HCT116 (cell line): ENCODE measurements around the gene PSMD2. TPM values are rescaled to one million over a fixed set of nuclear protein-coding genes. Genes with fewer than 3 reads are reported as not detected.
A peak's percentile ranks its signal among the peaks of the same experiment; 100 is the strongest.

ENCODE experiments used
- ATAC-seq: fragments of 200-7000 bp; cut with Tn5 transposase; 2 replicates; pipeline ENCODE4 v1.9.1; 2020; ENCODE audit warnings: mild to moderate bottlenecking, moderate library complexity
- BruUV-seq: library from RNA; stranded (reverse); fragments of 400-500 nt; replicated peaks from 2 replicates; lab custom pipeline; 2021; lab: Mats Ljungman, UMichigan
- CTCF ChIA-PET: fragments of 300-600 bp; sonication (Branson Sonifier 250); formaldehyde crosslinking; loops from one replicate; lab custom pipeline; 2021; ENCODE audit warnings: antibody characterized with exemption; lab: Charles Lee
- POLR2A ChIA-PET: fragments of 300-600, 350-600 bp; sonication (Branson Sonifier 250); formaldehyde crosslinking; loops from one replicate; lab custom pipeline; 2021; ENCODE audit warnings: antibody characterized with exemption; lab: Charles Lee
- RAD21 ChIA-PET, 2 experiments: fragments of 300-600 bp; sonication (Branson Sonifier 250); formaldehyde crosslinking; loops; one replicate each; lab custom pipeline; 2023; ENCODE audit warnings: low total read pairs in 2 of 2; ENCODE audit not compliant: uncharacterized antibody in 2 of 2, unreplicated experiment in 2 of 2, low non-redundant PET in 1 of 2; lab: Charles Lee
- DNase-seq: peaks from one replicate; pipeline ENCODE4 v3.0.0-alpha.2; 2010; ENCODE audit warnings: low read depth, low spot score
- H2AFZ ChIP-seq: fragments of 200-600 bp; shearing (Covaris generic), sonication (generic); 2 replicates; pipeline ENCODE4 v1.6.1; 2017; ENCODE audit warnings: low read depth, mixed run types, mixed read lengths, antibody characterized with exemption, low read length; ENCODE audit not compliant: poor library complexity, severe bottlenecking
- H3K27ac ChIP-seq: 2 replicates; pipeline ENCODE4 v1.5.1; 2012; ENCODE audit warnings: low read depth, low read length
- H3K27me3 ChIP-seq: fragments of 200-600 bp; sonication (generic); 2 replicates; pipeline ENCODE4 v1.6.1; 2016; ENCODE audit warnings: mixed run types, low read length, mixed read lengths; ENCODE audit not compliant: insufficient read depth
- H3K36me3 ChIP-seq, 2 experiments: fragments of 200-500 bp in 1 of 2; fragments of 200-600 bp in 1 of 2; sonication (Bioruptor generic) in 1 of 2; sonication (generic) in 1 of 2; 2 replicates each; pipeline versions ENCODE4 v1.5.1 to v1.6.1; 2014 to 2016; ENCODE audit warnings: low read length in 2 of 2, inconsistent platforms in 1 of 2, mixed read lengths in 1 of 2, mixed run types in 1 of 2; ENCODE audit not compliant: insufficient read depth in 2 of 2, control insufficient read depth in 1 of 2
- H3K4me1 ChIP-seq, 2 experiments: fragments of 200-600 bp in 1 of 2; sonication (generic) in 1 of 2; 2 replicates each; pipeline versions ENCODE4 v1.5.1 to v1.6.1; 2012 to 2017; ENCODE audit warnings: low read length in 2 of 2, inconsistent platforms in 1 of 2, mild to moderate bottlenecking in 1 of 2, mixed read lengths in 1 of 2, mixed run types in 1 of 2, moderate library complexity in 1 of 2; ENCODE audit not compliant: insufficient read depth in 2 of 2, control insufficient read depth in 1 of 2
- H3K4me2 ChIP-seq: fragments of 200-600 bp; sonication (generic); 2 replicates; pipeline ENCODE4 v1.6.1; 2017; ENCODE audit warnings: mixed run types, low read length, mixed read lengths
- H3K4me3 ChIP-seq, 2 experiments: fragments of 200-600 bp in 1 of 2; sonication (generic) in 1 of 2; replicated peaks in 1 of 2; 2 replicates each; pipeline ENCODE4 v1.5.1; 2011 to 2016; ENCODE audit warnings: low read length in 2 of 2, control low read depth in 1 of 2, low read depth in 1 of 2, mild to moderate bottlenecking in 1 of 2, mixed read lengths in 1 of 2, mixed run types in 1 of 2
- H3K79me2 ChIP-seq: fragments of 200-600 bp; sonication (generic); 2 replicates; pipeline ENCODE4 v1.6.1; 2017; ENCODE audit warnings: mild to moderate bottlenecking, mixed run types, low read length, moderate library complexity, mixed read lengths; ENCODE audit not compliant: insufficient read depth
- H3K9ac ChIP-seq: fragments of 200-600 bp; sonication (generic); 2 replicates; pipeline ENCODE4 v1.6.1; 2016; ENCODE audit warnings: low read length, mixed read lengths
- H3K9me2 ChIP-seq: fragments of 200-600 bp; sonication (generic), shearing (Covaris generic); 2 replicates; pipeline ENCODE4 v1.6.1; 2017; ENCODE audit warnings: mixed run types, mild to moderate bottlenecking, moderate library complexity; ENCODE audit not compliant: insufficient read depth
- H3K9me3 ChIP-seq, 2 experiments: fragments of 200-500 bp in 1 of 2; fragments of 200-600 bp in 1 of 2; sonication (Bioruptor generic) in 1 of 2; sonication (generic) in 1 of 2; 2 replicates each; pipeline ENCODE4 v1.6.1; 2014 to 2017; ENCODE audit warnings: low read length in 2 of 2, mixed read lengths in 2 of 2, inconsistent platforms in 1 of 2, low read depth in 1 of 2, mild to moderate bottlenecking in 1 of 2, mixed run types in 1 of 2, moderate library complexity in 1 of 2; ENCODE audit not compliant: control insufficient read depth in 1 of 2, insufficient read depth in 1 of 2
- H4K20me1 ChIP-seq: fragments of 200-600 bp; sonication (generic), shearing (Covaris generic); 2 replicates; pipeline ENCODE4 v1.6.1; 2017; ENCODE audit warnings: mixed run types, mild to moderate bottlenecking, moderate library complexity; ENCODE audit not compliant: insufficient read depth
- CEBPB ChIP-seq: IDR thresholded peaks from 2 replicates; pipeline ENCODE4 v1.6.1; 2012; ENCODE audit warnings: low read depth
- EGR1 ChIP-seq: IDR thresholded peaks from 2 replicates; pipeline ENCODE4 v1.6.1; 2012; ENCODE audit warnings: low read depth
- ELF1 ChIP-seq: IDR thresholded peaks from 2 replicates; pipeline ENCODE4 v1.6.1; 2012; ENCODE audit warnings: low read depth, borderline replicate concordance
- EZH2phosphoT487 ChIP-seq: fragments of 200-600 bp; IDR thresholded peaks from 2 replicates; pipeline ENCODE4 v1.6.1; 2018; ENCODE audit warnings: antibody characterized with exemption, borderline replicate concordance
- FOSL1 ChIP-seq: IDR thresholded peaks from 2 replicates; pipeline ENCODE4 v1.6.1; 2012; ENCODE audit warnings: low read depth
- JUND ChIP-seq: IDR thresholded peaks from 2 replicates; pipeline ENCODE4 v1.6.1; 2012
- POLR2A ChIP-seq: IDR thresholded peaks from 2 replicates; pipeline ENCODE4 v1.7.0; 2011; ENCODE audit warnings: borderline replicate concordance; ENCODE audit not compliant: insufficient read depth, insufficient read length; ENCODE audit errors: extremely low read depth
- POLR2AphosphoS5 ChIP-seq: IDR thresholded peaks from 2 replicates; pipeline ENCODE4 v1.6.1; 2011; ENCODE audit warnings: mild to moderate bottlenecking, low read depth, low read length, moderate library complexity
- RAD21 ChIP-seq: IDR thresholded peaks from 2 replicates; pipeline ENCODE4 v1.6.1; 2012; ENCODE audit warnings: low read depth, mild to moderate bottlenecking
- SIN3A ChIP-seq: IDR thresholded peaks from 2 replicates; pipeline ENCODE4 v1.6.1; 2012; ENCODE audit warnings: low read depth
- SP1 ChIP-seq: IDR thresholded peaks from 2 replicates; pipeline ENCODE4 v1.6.1; 2012; ENCODE audit warnings: low read depth
- SRF ChIP-seq: IDR thresholded peaks from 2 replicates; pipeline ENCODE4 v1.6.1; 2012; ENCODE audit warnings: low read depth
- TCF7L2 ChIP-seq: IDR thresholded peaks from 2 replicates; pipeline ENCODE4 v1.7.0; 2011; ENCODE audit warnings: borderline replicate concordance, inconsistent platforms; ENCODE audit not compliant: insufficient read depth, insufficient read length; ENCODE audit errors: extremely low read depth
- YY1 ChIP-seq: IDR thresholded peaks from 2 replicates; pipeline ENCODE4 v1.6.1; 2011; ENCODE audit warnings: low read length, low read depth, moderate library complexity, mild to moderate bottlenecking; ENCODE audit not compliant: insufficient replicate concordance; ENCODE audit errors: extremely low read depth
- ZFX ChIP-seq: fragments of 450-650 bp; IDR thresholded peaks from 2 replicates; pipeline ENCODE4 v1.6.1; 2017
- ZNF274 ChIP-seq: fragments of 200-500 bp; sonication (Bioruptor generic); IDR thresholded peaks from 2 replicates; pipeline ENCODE4 v1.6.1; 2014; ENCODE audit warnings: mild to moderate bottlenecking, low read depth, low read length, inconsistent platforms
- intact Hi-C: fragments of 100-400 bp; cut with micrococcal nuclease; formaldehyde crosslinking; loops from 2 replicates; pipeline ENCODE4 v1.10.0; 2022
- total RNA-seq: library from RNA; stranded (reverse); gene quantifications from one replicate; pipeline ENCODE4 v1.2.1, GENCODE V29; 2021; ENCODE audit not compliant: unreplicated experiment
- TF ChIP-seq, protein P1 (sequence below): IDR thresholded peaks from 2 replicates; pipeline ENCODE4 v1.6.1; 2012
- TF ChIP-seq, protein P2 (sequence below): IDR thresholded peaks from 2 replicates; pipeline ENCODE4 v1.6.1; 2012; ENCODE audit warnings: low read depth
- TF ChIP-seq, protein P3 (sequence below): IDR thresholded peaks from 2 replicates; pipeline ENCODE4 v1.6.1; 2012
- TF ChIP-seq, protein P4 (sequence below): IDR thresholded peaks from 2 replicates; pipeline ENCODE4 v1.6.1; 2011; ENCODE audit warnings: mild to moderate bottlenecking, low read length, moderate library complexity; ENCODE audit not compliant: insufficient replicate concordance; ENCODE audit errors: extremely low read depth

PSMD2 gene
- total RNA-seq, 1 experiment from 2014 or later = 402 TPM

DNA sequence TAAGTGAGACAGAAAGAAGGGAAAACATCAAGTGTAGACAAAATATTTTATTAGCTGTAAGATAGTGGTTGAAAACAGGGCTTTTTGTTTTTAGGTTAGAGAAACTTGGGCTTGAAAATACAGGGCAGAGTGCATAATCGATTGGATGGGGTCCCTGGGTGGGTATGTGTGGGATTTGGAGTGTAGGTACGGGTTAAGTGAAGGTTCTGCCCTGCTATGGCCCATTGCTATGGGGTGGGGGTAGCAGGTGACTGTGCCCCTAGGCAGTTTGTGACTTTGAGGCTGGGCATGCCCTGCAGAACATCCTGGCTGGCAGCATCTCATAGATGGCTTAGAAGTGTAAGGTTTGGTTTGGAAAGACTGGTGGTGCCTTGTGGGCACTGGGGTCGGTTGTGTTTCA, 34.7 kb downstream of the PSMD2 start:
- Histone ChIP-seq H3K9me2 (no peaks in the 10 kb centered on the region), H3K79me2 (peaks cover 69% of the 10 kb centered on the region), H4K20me1 (peaks cover 28% of the 10 kb centered on the region; the same call in 1 of the 2 replicates), H3K4me2 (peak overlapping the region; percentile 90; the same call in 1 of the 2 replicates), H3K4me3 (no peak overlapping the region), H3K36me3 (peaks cover 44 to 59% of the 10 kb centered on the region in 2 experiments), H3K4me1 (peaks cover 2 to 68% of the 10 kb centered on the region in 2 experiments; a peak in 2 of 4 replicates), H2AFZ (no peak overlapping the region), H3K27ac (peak overlapping the region; percentile 9), H3K9me3 (no peaks in the 10 kb centered on the region), H3K27me3 (no peaks in the 10 kb centered on the region), H3K9ac (0 out of 2 replicates have a peak overlapping the region, but pooled peaks have one; percentile 25)
- ChIA-PET RAD21 (no interaction called here), POLR2A (no interaction called here), CTCF (no interaction called here)
- ATAC-seq (no peak), DNase-seq (no peak)
- no TSS peak for BruUV-seq
- intact Hi-C loops = no loop called here
- no peak for TF ChIP-seq ZNF274
- TF ChIP-seq SRF = no peak
- no peak for TF ChIP-seq FOSL1
- no peak for TF ChIP-seq YY1
- TF ChIP-seq CEBPB = no peak
- TF ChIP-seq EGR1 = no peak
- no peak for TF ChIP-seq RAD21
- TF ChIP-seq SP1 = no peak
- TF ChIP-seq, protein P1, sequence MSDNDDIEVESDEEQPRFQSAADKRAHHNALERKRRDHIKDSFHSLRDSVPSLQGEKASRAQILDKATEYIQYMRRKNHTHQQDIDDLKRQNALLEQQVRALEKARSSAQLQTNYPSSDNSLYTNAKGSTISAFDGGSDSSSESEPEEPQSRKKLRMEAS = no peak
- TF ChIP-seq, protein P2, sequence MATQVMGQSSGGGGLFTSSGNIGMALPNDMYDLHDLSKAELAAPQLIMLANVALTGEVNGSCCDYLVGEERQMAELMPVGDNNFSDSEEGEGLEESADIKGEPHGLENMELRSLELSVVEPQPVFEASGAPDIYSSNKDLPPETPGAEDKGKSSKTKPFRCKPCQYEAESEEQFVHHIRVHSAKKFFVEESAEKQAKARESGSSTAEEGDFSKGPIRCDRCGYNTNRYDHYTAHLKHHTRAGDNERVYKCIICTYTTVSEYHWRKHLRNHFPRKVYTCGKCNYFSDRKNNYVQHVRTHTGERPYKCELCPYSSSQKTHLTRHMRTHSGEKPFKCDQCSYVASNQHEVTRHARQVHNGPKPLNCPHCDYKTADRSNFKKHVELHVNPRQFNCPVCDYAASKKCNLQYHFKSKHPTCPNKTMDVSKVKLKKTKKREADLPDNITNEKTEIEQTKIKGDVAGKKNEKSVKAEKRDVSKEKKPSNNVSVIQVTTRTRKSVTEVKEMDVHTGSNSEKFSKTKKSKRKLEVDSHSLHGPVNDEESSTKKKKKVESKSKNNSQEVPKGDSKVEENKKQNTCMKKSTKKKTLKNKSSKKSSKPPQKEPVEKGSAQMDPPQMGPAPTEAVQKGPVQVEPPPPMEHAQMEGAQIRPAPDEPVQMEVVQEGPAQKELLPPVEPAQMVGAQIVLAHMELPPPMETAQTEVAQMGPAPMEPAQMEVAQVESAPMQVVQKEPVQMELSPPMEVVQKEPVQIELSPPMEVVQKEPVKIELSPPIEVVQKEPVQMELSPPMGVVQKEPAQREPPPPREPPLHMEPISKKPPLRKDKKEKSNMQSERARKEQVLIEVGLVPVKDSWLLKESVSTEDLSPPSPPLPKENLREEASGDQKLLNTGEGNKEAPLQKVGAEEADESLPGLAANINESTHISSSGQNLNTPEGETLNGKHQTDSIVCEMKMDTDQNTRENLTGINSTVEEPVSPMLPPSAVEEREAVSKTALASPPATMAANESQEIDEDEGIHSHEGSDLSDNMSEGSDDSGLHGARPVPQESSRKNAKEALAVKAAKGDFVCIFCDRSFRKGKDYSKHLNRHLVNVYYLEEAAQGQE = no peak
- no peak for TF ChIP-seq JUND
- TF ChIP-seq SIN3A = no peak
- no peak for TF ChIP-seq TCF7L2
- TF ChIP-seq EZH2phosphoT487 = no peak
- TF ChIP-seq ELF1 = no peak
- no peak for TF ChIP-seq POLR2A
- TF ChIP-seq, protein P3, sequence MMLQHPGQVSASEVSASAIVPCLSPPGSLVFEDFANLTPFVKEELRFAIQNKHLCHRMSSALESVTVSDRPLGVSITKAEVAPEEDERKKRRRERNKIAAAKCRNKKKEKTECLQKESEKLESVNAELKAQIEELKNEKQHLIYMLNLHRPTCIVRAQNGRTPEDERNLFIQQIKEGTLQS = no peak
- TF ChIP-seq POLR2AphosphoS5 = no peak
- TF ChIP-seq, protein P4, sequence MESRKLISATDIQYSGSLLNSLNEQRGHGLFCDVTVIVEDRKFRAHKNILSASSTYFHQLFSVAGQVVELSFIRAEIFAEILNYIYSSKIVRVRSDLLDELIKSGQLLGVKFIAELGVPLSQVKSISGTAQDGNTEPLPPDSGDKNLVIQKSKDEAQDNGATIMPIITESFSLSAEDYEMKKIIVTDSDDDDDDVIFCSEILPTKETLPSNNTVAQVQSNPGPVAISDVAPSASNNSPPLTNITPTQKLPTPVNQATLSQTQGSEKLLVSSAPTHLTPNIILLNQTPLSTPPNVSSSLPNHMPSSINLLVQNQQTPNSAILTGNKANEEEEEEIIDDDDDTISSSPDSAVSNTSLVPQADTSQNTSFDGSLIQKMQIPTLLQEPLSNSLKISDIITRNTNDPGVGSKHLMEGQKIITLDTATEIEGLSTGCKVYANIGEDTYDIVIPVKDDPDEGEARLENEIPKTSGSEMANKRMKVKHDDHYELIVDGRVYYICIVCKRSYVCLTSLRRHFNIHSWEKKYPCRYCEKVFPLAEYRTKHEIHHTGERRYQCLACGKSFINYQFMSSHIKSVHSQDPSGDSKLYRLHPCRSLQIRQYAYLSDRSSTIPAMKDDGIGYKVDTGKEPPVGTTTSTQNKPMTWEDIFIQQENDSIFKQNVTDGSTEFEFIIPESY = no peak
- TF ChIP-seq ZFX = no peak
